PC-3 (cell line): ENCODE measurements around the gene MMS19.

ENCODE experiments used
- EZH2 ChIP-seq: fragments of 300-600 bp; sonication (generic); IDR thresholded peaks from one replicate; pipeline ENCODE4 v1.6.1; 2017; ENCODE audit warnings: antibody characterized with exemption, mild to moderate bottlenecking, low read length; ENCODE audit not compliant: unreplicated experiment
- EZH2phosphoT487 ChIP-seq: fragments of 300-600 bp; sonication (generic); IDR thresholded peaks from 2 replicates; pipeline ENCODE4 v1.6.1; 2018; ENCODE audit warnings: mild to moderate bottlenecking, antibody characterized with exemption, low read length, borderline replicate concordance
- TF ChIP-seq, protein P1 (sequence below): fragments of 300-600 bp; sonication (generic); conservative IDR thresholded peaks from 2 replicates; pipeline ENCODE4 v1.5.1; 2017; ENCODE audit warnings: antibody characterized with exemption, low read depth, mild to moderate bottlenecking, low read length

DNA sequence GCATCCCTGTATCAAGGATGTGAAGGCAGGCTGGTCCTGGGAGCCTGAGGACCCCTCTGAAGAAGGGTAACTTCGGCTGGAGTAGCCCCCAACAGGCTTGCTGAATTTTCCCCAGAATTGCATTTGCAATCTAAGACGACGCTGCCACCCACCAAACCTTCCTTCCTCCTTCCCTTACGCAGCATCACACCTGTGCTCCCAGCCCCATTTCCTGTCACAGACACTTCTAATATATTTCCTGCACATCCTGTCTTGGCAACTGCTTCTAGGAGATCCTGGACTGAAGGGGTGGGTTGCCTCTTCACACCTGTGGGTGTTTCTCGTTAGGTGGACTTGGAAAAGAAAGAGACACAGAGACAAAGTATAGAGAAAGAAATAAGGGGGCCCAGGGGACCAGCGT is 81.7 kb downstream of the MMS19 start:
- TF ChIP-seq, protein P1, sequence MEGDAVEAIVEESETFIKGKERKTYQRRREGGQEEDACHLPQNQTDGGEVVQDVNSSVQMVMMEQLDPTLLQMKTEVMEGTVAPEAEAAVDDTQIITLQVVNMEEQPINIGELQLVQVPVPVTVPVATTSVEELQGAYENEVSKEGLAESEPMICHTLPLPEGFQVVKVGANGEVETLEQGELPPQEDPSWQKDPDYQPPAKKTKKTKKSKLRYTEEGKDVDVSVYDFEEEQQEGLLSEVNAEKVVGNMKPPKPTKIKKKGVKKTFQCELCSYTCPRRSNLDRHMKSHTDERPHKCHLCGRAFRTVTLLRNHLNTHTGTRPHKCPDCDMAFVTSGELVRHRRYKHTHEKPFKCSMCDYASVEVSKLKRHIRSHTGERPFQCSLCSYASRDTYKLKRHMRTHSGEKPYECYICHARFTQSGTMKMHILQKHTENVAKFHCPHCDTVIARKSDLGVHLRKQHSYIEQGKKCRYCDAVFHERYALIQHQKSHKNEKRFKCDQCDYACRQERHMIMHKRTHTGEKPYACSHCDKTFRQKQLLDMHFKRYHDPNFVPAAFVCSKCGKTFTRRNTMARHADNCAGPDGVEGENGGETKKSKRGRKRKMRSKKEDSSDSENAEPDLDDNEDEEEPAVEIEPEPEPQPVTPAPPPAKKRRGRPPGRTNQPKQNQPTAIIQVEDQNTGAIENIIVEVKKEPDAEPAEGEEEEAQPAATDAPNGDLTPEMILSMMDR: no peak
- TF ChIP-seq EZH2 (no peak), EZH2phosphoT487 (no peak)
